HG03103 (cell line): ENCODE measurements around the gene ARHGEF25.

Experiments
- ATAC-seq: cut with Tn5 transposase; IDR thresholded peaks from one replicate; pipeline ENCODE4 v1.9.1; 2021; ENCODE audit warnings: low read depth; ENCODE audit not compliant: unreplicated experiment

ARHGEF25 gene

DNA sequence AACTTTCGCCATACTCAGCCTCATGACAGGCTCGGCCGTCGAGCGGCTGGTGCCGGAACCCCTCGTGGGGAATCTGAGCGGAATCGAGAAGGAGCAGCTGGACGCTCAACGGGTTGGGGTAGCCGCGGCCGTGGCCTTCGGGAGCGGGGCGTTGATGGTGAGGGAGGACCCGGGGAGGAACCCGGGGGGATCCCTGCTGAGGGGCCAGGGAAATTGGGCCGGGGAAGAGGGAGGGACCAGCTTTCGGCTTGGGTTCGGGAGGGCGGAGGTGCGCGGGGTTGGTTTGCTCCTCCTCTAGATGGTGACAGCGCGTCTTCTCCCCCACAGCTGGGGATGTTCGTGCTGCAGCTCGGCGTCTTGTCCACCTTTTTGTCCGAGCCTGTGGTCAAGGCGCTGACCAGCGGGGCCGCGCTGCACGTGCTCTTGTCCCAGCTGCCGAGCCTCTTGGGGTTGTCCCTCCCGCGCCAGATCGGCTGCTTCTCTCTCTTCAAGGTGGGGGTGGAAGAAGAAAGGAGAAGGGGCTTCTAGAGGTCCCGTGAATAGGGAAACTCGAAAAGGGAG is 9.8 kb downstream of the ARHGEF25 start:
- no peak for ATAC-seq

DNA sequence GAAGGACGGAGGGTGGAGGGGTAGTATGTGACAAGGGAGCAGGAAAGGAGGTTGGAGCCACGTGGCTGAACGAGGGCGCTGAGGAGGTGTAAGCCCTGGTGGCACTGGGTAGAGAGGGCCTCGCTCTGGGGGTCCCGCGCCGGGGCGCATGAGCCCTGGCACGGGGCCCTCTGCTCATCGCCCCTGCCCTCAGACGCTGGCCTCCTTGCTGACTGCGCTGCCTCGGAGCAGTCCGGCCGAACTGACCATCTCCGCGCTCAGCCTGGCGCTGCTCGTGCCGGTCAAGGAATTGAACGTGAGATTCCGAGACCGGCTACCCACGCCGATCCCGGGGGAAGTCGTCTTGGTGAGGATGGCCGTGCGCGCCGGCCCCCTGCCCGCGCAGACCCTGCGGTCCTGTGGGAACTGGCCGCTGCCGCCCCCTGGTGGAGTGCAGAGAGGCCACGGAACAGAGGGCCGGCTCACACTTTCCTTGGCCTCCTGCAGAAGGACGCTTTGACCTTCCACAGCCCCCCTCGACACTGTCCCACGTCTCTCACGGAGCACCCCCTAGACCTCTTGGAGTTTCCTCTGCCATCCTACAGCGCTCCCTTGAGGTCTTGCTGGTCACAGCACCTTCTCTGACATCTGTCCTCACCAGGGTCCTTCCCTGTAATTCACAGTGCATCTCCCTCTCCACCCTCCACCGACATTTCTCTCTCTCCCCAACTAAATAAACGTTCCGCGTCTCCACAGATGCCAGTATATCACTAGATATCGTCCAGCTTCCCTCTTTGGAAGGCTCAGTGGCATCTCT is 10.5 kb downstream of the ARHGEF25 start:
- ATAC-seq: no peak

DNA sequence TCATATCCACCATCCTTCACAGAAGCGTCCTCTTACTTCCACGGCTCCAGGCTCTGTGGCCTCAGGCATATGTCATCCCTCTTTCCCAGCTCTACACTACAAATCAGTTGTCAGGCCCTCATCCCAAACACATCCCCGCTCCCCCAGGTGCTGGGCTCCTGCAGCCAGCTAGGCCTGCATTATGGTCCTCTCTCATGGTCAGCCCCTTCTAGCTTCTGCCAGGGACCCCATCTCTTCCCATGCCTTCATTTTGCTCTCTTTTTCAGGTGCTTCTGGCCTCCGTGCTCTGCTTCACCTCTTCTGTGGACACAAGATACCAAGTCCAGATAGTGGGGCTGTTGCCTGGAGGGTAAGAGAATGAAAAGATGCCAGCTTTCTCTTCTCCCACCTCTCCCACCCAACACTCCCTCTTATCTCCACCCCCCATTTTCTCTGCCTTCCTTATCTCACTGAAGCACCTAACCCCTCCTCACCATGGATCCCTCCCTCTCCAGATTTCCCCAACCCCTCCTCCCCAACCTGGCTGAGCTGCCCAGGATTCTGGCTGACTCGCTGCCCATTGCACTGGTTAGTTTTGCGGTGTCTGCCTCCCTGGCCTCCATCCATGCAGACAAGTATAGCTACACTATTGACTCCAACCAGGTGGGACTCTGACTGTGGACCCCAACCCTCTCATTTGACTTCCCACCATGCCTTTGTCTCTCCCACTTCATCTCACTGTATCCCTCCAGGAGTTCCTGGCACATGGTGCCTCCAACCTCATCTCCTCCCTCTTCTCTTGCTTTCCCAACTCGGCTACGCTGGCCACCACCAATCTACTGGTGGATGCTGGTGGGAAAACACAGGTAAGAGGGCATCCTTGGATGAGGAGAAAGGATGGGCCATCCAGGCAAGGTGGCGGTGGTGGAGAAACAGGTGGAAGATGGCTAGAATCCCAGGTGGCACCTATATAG is 11.3 kb downstream of the ARHGEF25 start:
- ATAC-seq: no peak

DNA sequence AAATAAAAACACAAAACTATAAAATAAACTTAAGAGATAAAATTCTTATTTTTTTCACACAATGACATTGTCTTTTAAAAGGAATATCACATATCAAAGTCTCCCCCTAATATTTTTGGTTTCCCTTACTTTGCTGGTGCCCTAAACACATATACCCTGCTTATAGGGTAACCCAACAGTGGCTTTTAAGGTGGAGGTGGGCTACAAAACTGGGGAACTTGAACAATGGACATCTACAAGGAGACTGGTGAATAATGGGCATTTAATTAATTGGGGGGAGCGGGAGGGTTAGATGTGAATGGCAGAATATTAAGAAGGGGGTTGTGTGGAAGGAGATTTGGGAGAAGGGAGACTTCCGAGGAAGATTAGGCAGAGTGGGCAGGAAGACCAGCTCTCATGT is 12.2 kb downstream of the ARHGEF25 start:
- ATAC-seq: no peak

DNA sequence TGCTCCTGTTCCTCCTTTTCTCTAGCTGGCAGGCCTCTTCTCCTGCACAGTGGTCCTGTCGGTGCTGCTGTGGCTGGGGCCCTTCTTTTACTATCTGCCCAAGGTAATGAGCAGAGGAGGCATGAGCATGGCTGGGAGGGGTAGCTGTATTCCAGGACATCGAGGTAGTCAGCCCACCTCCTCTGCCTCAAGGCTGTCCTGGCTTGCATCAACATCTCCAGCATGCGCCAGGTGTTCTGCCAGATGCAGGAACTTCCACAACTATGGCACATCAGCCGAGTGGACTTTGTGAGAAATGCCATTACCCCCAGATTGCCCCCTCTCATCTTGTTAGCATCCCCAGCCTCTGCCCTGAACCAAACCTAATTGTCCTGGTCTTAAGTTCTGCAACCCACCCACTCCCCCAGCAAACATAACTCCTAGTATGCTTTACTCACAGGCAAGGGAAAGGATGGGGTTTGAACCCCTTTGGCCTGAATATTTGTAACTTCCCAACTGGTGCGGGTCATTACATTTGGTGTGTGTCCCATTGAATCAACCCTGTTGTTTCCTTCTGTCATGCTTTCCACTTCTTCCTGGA is 12.7 kb downstream of the ARHGEF25 start:
- ATAC-seq: no peak

DNA sequence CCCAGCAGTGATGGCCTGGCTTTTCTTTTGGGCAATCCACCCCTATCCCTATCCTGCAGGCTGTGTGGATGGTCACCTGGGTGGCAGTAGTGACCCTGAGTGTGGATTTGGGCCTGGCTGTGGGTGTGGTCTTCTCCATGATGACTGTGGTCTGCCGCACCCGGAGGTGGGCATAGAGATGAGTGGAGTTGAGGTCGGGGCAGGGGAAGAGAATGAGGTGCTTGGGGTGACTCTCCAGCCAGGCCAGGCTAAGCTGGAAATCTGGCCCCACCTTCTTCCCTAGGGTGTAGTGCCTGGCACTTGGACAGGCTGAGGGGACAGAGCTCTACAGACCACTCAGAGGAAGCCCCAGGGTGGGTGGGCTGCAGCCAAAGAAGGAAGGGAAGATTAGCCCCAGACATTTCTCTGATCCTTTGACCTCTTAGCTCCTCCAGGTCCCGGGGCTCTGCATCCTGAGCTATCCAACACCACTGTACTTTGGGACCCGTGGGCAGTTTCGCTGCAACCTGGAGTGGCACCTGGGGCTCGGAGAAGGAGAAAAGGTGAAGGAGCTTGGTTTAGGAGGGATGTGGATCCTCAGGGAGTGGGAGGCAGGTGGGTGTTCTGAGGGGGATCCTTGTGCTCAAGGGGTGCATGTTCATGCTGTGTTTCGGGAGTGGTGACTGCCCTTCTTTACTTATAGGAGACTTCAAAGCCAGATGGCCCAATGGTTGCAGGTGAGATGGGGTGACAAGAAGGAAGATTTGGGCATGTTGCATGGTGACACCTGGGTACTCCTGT is 13.4 kb downstream of the ARHGEF25 start:
- no peak for ATAC-seq

DNA sequence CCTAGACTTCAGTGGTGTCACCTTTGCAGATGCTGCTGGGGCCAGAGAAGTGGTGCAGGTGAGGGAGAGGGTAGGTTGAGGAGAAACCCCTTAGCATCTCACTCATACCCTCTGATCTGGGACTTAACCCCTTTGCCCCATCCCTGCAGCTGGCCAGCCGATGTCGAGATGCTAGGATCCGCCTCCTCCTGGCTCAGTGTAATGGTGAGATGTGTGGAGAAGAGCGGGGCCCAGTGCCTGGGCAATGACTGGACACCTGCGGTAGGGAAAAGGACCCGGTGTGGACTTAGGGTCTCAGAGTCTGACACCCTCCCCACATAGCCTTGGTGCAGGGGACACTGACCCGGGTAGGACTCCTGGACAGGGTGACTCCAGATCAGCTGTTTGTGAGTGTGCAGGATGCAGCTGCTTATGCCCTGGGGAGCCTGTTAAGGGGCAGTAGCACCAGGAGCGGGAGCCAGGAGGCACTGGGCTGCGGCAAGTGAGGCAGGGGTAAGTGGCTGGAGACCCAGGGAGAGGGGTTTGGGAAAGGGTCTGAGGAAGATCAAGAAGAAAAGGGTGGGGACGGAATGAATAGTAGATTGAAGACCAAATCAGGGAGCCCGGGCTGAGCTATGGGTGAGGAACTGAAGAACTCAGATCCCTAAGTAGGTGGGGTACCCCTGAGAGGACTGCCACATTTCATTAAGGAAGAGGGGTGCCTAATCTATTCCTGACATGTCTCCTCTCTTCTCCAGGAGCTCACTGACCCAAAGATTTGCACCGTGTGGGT is 14.2 kb downstream of the ARHGEF25 start:
- no peak for ATAC-seq

DNA sequence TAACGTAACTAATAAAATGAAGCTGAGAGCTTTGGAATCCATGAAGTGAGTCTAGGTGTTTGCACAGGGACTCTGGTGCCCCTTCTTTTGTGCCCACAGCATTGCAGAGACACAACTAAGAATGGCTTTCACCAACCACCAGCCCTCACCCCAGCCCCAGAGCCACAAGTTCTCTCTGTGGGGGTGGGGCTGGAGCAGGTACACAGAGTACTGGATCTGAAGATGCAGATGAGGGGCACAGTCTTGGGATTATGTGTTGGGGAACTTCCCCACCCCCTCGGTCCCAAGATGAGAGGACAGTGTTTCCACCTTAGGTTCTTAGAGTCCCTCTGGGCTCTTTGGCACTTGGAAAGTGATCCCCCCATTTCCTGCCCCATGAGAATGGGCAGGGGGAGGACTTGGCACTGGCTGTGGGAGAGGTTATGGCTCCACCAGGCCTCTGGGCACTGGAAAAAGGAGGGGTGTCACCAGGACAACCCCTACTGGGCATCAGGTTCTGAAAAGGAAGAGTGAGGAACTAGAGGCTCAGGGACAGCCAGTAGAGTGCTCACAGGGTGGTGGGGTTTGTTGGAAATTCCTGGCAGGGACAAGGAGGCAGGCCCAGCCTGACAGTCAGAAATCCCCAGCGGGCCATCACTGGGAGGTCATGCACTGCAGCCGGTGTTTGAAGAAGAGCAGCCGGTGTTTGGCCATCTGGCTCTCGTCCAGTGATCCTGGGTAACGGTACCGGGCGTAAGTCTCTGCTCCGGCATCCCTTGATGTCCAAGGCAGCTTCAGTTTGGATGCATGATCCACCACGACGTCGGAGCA is 15.1 kb downstream of the ARHGEF25 start:
- ATAC-seq: no peak

DNA sequence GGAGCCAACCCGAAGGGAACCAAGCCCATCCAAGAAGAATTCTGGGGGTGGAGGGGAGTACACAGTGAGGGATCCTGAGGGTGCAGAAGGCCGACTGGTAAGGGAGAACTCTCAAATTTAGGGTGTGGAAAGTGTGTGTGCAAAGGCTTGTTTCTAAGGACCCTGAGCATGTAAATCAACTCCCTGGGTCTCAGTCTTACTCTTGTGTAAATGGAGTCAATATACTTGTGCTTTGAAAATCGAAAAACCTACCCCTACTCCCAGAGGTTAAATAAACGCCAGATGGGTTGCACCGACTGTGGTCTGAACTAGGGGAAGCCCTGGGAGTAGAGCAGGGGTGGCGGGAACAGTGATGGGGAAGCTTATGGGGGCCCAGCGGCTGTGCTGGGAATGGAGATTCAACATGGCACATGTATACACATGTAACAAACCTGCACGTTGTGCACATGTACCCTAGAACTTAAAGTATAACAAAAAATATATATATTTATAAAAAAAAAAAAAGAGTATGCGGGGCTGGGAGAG is 15.7 kb downstream of the ARHGEF25 start:
- no peak for ATAC-seq

DNA sequence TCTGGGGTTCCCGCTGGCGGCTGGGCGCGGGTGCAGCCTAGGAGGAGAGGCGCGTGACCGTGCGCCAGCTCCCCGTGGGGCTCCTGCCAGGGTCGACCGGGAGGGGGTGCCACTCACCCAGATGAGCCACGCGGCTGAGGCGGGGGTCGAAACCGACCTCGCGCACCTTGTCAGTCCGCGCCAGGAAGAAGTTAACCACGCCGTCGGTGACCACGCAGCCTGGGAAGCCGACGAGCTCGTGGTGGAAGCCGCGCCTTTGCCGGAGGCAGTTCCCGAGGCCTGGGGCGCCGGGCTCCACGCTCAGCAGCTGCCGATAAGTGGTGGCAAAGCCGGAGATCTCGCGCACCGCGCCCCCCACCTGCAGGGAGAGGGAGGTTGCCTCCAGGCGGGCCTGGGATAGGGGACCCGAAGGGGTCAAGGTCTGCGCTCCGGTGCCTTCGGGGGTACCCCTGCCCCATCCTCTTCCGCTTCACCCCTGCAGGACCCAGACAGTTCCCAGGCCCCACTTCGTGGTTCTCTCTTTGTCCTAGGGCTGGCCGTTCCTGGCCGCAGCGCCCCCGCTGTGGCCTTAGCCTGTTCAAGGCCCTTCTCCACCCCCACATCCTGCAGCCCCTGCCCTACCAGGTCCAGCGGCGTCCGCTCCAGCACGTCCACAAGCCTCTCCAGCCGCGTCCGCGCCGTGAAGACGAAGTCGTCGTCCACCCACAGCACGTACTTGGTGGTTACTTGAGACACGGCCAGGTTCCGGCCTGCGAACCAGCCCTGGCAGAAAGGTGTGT is 16.5 kb downstream of the ARHGEF25 start:
- no peak for ATAC-seq

DNA sequence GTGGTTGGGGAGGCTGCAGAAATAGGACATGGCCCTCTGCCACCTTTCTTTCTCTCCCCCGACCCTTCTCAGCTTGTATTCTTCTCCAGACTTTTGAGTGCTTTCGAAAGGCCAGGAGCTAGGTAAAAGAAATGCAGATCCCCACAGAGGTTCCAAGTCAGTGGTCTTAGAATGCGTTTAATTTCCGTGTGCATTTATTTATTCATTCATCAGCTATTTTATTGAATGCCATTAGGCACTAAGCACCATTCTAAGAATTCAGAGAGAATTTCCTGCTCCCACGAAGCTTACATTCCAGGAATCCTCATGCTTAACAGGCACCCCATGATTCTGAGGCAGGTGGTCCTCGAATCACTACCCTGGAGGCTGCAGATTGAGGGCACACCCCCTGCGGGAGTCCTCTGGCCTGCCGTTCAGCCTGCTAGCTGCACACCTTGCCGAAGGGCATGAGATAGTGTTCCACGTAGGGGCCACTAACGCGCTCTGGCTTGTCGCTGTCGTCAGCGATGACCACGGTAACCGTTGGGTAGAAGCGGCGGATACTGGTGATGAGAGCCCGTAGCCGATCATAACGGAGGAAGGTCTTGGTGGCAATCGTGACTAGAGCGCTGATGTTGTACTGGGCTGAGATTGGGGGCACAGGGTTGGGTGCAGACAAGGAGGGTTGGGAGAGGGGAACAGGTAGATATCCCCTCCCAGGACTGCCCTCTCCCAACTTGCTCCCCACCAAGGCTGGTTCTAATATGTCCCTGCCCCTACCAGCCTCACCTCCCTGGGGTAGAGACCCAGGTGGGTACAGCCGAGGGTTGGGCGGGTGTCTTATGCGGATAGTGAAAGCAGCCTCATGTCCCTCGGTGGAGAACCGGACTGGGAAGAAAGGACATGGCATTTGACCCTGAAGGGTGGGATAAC is 17.3 kb downstream of the ARHGEF25 start:
- ATAC-seq: no peak

DNA sequence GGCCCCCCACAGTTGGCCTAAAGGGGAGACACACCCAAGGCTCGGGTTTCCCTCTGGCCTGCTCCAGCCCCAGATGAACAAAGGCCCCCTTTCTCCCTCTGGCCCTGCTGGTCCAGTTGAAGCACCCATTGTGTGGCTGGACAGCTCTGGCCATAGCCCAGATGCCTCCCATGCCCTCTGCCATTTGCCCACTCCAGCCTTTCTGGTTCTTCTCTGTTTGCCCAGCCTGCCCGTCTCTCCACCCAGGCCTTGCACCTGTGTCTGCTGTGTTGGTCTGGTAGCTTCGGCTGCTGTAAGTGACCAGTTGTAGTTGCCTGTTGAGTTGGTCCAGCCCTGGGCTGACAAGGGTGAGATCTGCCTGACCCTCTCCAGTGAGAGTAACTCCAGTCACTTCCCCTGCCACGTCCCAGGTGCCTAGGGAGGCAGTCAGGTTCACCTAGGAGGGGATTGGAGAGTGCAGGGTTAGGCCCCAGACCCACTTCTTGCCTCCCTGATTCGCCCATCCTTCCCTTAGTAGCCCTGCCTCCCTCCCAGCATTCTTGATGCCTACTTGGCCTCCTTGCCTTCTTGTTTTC is 18.7 kb downstream of the ARHGEF25 start:
- no peak for ATAC-seq

DNA sequence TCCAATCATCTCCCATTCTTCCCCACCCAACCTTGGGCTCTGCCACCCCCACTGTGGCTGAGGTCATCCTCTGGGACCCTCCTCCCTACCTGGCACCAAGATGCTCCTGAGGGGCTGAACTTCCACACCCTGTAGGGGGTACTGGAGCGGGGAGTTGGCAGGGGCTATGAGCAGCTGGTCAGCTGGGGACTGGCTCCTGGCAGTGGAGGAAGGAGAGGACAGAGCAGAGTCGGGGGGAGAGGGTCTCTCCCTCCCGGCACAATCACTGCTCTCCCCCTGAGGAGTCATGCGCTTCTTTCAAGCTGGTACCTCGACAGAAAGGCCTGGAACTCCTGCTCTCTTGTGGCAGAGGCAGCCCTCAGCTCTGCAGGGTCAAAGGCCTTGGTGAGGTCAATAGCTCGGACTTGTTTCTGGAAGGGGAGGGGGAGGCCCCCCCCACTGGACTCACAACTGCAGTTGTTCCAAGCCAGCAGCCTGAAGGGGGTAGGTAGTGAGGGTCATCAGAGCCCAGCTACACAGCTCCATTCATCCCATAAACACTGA is 19.7 kb downstream of the ARHGEF25 start:
- no peak for ATAC-seq

DNA sequence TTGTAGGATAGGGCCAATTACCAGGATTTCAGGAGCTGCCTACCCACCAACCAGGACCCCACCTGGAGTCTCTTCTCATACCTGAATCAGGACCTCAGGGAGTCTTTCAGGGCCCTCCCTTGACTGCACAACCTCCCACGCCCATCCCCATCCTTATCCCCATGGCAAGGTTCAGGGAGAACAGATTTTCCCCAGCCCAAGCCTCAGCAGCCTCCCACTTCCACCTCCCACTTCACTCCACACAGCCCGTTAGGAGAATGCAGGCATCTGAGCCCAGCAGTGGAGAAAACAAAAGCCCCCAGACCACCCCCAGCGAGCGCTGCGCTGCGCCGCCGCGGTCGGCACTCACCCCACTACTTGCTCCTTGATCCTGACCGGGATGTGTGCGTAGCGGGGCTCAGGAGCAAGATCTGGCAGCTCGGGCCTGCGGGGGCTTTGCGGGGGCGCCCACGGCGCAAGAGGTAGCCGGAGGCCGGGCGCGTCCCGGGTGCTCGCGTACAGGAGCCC is 20.4 kb downstream of the ARHGEF25 start:
- no peak for ATAC-seq

DNA sequence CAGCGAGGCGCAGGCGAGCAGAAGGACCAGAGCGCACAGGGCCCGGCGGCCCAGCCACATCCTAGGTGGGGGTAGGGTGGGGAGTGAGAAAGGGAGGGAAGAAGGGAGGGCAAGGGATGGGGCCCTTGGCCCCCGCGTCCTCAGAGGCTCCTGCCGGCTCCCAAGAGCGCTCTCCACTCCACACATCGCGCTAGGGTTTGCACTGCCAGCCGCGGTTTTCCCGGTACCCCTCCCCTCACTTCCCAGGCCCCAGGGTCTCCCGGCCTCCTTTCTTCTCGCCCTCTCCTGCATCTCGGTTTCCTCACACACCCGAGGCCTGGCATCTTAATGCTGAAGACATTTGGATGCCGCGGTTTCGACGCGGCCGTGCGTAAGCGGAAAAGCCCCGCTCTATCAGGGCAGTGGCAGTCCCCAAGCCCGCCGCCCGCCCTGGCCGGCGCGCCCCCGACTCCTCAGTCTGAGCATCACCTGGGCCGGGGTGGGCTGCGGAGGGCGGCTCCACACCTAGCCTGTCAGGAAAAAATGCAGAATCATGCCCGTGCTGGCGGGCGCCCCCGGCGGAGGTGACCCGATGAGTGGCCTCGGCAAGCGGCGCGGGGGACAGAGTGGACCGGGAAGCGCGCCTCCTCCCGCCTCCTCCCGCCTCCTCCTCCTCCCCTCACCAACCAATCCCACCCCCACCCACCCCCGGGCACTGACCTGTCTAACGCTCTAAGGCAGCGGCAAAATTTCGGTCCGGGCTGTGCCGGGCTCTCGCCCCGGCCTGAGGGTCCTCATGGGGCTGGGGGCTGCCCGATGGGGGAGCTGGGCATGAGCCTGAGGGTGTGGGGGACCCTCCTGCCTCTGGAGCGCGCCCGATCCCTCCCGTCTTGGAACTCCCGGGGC is 21.1 kb downstream of the ARHGEF25 start:
- ATAC-seq: no peak
